ENCODE data around the gene DENND1C.

The DENND1C gene

GRCh38 chr19:6421075-6422014, 60.2 kb downstream of the DENND1C start:
- DNase-seq: no peak

- no peak for DNase-seq
Observed at GRCh38 chr19:6418562-6418932, 63.0 kb downstream of the DENND1C start.

- no peak for DNase-seq
Observed at GRCh38 chr19:6417713-6418561, 63.6 kb downstream of the DENND1C start.

Measured in activated naive CD4-positive, alpha-beta T cell (primary cell).